22Rv1 (cell line): ENCODE measurements around the gene LRRC43.

Experiments
- CTCF ChIP-seq: fragments of 450-650 bp; IDR thresholded peaks from 2 replicates; pipeline ENCODE4 v1.5.1; 2017; ENCODE audit warnings: mild to moderate bottlenecking
- ZFX ChIP-seq: fragments of 450-650 bp; IDR thresholded peaks from 2 replicates; pipeline ENCODE4 v1.6.1; 2017; ENCODE audit warnings: antibody characterized with exemption, borderline replicate concordance

- TF ChIP-seq CTCF (no peak), ZFX (no peak)
These were observed 35.2 kb upstream of the LRRC43 start for GRCh38 chr12:122147514-122148290.
